T47D (cell line): ENCODE measurements around the gene MEGF10.

Experiments used
- DNase-seq, 2 experiments: peaks; one replicate each; pipeline versions ENCODE4 v3.0.0 to v3.0.0-alpha.2; 2011 to 2012; ENCODE audit warnings: low read depth in 1 of 2, low spot score in 1 of 2
- JUND ChIP-seq: IDR thresholded peaks from 2 replicates; pipeline ENCODE4 v1.6.1; 2012; ENCODE audit warnings: low read depth
- in situ Hi-C: cut with HindIII; loops from 2 replicates; pipeline ENCODE4 v1.10.0; 2016; ENCODE audit warnings: low sequenced_read_pairs, low pct_unique_long_range_greater_than_20kb

MEGF10 gene

GRCh38 chr5:127367946-127368465, 77.4 kb downstream of the MEGF10 start:
- TF ChIP-seq JUND: no peak
- peak in 1 of 2 experiments; percentile 18 for DNase-seq
- in situ Hi-C loops: no loop called here

GRCh38 chr5:127369796-127370195, 79.2 kb downstream of the MEGF10 start:
- in situ Hi-C loops: no loop called here
- DNase-seq: no peak
- no peak for TF ChIP-seq JUND

GRCh38 chr5:127370631-127371030, 80.0 kb downstream of the MEGF10 start:
- in situ Hi-C loops: no loop called here
- TF ChIP-seq JUND: no peak
- DNase-seq: no peak

- TF ChIP-seq JUND: no peak
- in situ Hi-C loops: no loop called here
- DNase-seq: no peak
These were observed 83.4 kb downstream of the MEGF10 start for GRCh38 chr5:127373858-127374491.

GRCh38 chr5:127375124-127375523, 84.5 kb downstream of the MEGF10 start:
- TF ChIP-seq JUND: no peak
- in situ Hi-C loops: no loop called here
- no peak for DNase-seq

- DNase-seq: no peak
- TF ChIP-seq JUND: no peak
- in situ Hi-C loops: no loop called here
These were observed 85.0 kb downstream of the MEGF10 start for GRCh38 chr5:127375544-127376091.

GRCh38 chr5:127377651-127378050, 87.1 kb downstream of the MEGF10 start:
- TF ChIP-seq JUND: no peak
- DNase-seq: no peak
- in situ Hi-C loops: no loop called here

- in situ Hi-C loops: no loop called here
- DNase-seq: peak; percentile 10 to 89
- TF ChIP-seq JUND: no peak
These were observed 95.3 kb downstream of the MEGF10 start for GRCh38 chr5:127385936-127386335.

GRCh38 chr5:127386557-127386956, 96.0 kb downstream of the MEGF10 start:
- in situ Hi-C loops: no loop called here
- DNase-seq: peak in 1 of 2 experiments; percentile 69
- TF ChIP-seq JUND: no peak

GRCh38 chr5:127389601-127390000, 99.0 kb downstream of the MEGF10 start:
- in situ Hi-C loops: no loop called here
- TF ChIP-seq JUND: no peak
- no peak for DNase-seq

- TF ChIP-seq JUND: no peak
- in situ Hi-C loops: no loop called here
These were observed 102.2 kb downstream of the MEGF10 start for GRCh38 chr5:127392762-127393161.

GRCh38 chr5:127396490-127397155, 106.0 kb downstream of the MEGF10 start:
- no peak for TF ChIP-seq JUND
- no peak for DNase-seq
- in situ Hi-C loops: no loop called here

More at GRCh38 chr5:127392762-127393161, 102.2 kb downstream of the MEGF10 start:
- no peak for DNase-seq

GRCh38 chr5:127398508-127398907, 107.9 kb downstream of the MEGF10 start:
- TF ChIP-seq JUND: no peak
- in situ Hi-C loops: no loop called here
- DNase-seq: no peak
